CD4-positive, alpha-beta T cell treated with Interleukin-15 for 4 hours (primary cell): ENCODE data around the gene NRP1.
"Not testable (repeated sequence)": the region's sequence is repeated elsewhere in the genome, so short reads cannot be mapped to it uniquely, and the experiment has no call there.

Experiments used
- DNase-seq: peaks from one replicate; pipeline ENCODE4 v3.0.0-alpha.2; 2020; ENCODE audit warnings: low spot score

Gene NRP1

DNA sequence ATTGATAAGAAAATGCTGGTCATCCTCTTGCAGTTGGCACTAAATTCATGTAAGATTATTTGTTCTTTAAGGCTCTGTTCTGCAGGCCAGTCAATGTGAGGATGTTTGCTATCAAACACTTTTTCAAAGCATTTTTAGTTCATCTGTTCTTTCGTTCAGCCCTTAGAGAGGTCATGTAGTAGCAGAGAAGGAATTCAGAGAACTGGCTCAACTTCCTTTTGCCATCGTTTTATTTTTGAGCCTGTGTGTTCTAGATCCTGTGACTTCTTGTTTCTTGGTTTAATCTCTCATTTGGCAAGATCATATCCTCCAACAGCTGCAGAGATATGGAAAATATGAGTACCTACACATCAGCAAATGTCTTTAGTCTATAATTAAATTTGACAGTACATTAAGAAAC lies 184.3 kb downstream of the NRP1 start:
- DNase-seq, result no peak

DNA sequence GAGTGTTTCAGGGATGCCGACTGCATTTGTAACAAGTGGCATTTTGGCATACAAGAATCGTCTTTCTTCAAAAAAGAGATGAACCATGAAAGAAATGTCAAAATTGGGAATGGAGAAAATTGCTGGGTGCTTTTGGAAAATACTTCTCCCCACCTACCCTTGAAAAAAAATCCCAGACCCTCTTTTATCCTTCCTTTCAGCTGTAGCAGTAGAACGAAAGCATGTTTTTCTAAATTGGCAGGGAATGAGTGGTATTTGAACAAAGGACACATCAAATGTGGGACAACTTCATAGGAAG lies 187.5 kb downstream of the NRP1 start:
- DNase-seq, result no peak

DNA sequence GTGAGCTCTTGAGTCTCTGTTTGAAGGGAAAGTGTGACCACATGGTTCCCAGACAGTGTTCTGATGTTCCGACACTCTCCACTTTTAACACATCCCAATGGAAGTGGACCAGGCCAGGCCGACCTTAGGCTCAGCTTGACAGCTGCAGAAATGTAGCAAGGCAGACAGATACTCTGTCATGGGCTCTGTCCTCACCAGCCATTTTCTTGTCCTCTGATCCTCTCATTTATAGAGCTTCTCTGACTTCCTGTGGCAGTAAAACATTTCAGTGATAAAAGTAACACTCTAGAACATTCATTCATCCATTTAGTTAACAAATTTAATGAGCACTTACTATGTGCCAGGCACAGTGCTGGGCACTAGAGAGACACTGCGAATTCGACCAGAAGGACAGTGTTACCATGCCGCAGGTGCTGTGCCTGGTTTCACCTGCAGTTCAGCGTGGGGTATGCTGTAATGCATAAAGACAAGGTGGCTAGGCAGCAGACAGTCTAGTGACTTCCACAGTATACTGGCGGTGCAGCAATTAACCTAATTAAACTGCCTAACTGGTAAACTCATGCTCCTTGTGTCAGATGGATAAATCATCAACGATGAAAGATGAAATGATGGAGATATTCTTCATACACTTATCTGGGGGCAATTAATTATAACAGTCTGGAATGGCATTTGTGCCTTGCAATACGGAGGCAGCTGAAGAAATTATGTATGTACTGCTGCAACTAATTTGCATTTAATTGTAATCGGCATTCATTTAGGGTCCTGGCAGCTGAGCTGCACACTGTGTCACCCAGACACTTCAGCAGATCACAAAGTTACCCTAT lies 188.1 kb downstream of the NRP1 start:
- DNase-seq, result no peak

DNA sequence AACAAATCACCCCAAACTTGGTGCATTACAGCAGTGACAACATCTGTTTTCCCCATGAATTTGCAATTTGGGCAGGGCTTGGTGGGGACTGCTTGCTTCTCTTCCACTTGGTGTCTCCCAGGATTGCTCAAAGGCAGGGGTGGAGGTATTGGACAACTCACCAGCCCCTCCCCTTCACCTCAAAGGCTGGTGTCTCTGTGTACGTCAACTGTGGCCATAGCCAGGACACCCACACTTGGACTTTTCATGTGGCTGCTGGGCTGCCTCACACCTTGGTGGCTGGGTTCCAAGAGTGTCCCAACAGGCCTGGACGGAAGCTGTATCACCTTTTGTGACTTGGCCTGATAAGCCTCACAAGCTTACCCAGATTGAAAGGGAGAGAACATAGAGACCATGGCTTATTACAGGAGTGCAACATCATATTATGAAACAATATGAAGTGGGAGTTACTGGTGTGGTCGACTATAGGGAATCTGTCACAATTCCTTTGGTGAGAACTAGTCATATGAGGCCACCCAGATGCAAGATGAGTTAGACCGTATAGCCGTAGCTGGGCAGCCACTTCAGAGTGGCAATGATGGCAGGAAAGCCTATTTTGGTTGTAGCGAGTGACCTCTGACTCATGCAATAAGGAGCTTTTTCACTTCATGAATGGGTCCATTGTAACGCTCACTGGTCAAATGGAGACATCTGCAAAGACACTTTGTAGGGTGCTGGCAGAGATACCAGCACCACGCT lies 188.8 kb downstream of the NRP1 start:
- no peak for DNase-seq

DNA sequence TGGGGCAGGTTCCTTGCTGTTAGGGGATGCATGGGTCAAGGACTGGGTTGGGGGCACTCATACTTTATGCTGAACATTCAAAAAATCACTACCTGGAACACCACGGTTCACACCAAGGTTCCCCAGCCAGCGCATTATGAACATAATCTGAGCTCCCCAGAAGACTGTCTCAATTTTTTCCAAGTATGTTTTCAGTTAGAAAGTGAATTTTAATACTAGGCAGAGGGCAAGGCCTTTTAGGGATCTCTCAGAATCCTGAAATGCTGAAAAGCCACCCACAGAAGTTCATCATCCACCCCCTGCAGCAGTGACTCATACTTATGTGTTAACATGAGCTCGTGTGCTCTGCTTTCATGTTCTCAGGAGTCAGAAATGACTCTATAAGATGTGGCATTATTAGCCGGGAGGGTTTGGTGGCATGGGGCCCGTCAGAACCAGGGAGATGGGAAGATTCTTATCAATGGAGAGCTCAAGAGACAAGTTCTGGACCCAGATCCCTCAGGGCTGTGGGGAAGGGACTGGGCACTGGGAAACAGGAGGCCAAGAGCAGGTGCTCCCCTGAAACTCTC lies 191.2 kb downstream of the NRP1 start:
- DNase-seq, result peak; percentile 77

DNA sequence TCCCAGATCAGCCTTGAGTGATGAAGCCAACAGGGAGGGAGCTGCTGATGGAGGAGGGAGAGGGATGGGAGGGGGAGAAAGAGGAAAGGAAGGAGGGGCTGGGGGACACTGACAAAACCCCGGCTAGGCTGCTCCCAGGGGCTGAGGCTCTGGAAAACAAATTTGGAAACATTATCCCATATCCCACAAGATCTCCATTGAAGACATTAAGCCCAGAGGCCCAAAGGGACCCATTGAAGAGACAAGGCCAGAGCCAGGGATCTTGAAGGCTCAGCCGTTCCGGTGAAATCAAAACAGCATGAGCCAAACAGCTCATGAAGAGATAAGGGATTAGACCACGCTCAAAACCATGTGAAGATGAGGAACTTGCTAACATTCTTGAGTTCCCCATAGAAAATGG lies 192.2 kb downstream of the NRP1 start:
- DNase-seq, result no peak

DNA sequence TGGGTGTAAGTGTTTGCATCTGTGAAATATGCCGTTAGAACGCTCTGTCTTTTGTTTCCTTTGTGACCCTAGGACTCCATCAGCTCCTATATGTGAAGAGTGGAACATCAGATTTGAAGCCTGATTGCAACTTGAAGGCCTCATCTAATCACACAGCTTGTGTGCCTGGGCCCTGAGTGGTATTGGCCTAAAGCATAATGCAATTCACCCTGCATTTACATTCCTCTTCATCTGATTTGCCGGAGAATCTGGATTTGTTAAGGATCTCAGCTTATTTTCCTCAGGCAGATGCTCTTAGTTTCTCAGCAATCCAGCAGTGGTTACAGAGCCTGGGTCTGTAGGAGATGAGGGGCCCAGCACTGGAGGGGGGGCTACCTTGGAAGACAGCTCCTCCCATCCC lies 193.2 kb downstream of the NRP1 start:
- no peak for DNase-seq

DNA sequence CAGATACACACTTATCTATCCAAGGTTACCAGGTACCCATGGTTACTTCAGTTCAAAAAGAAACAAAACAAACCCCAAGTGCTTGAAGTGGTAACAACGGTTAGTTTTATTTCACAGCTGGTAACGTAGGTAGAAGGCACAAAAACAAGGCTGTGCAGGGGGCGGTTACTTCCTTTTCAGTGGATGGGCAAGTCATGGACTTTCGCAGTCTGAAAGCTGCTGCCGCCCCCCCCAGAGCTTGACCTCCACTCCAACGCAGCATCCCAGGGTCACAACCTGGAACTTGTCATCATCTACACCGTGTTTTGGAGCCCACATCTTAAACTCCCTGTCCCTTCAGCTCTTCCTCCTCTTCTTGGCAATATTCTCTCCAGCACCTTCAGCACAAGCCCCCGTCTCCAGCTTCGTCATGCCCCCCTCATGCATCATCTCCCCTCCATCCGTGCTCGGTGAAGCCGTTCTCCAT lies 195.3 kb downstream of the NRP1 start:
- peak; percentile 91 for DNase-seq

DNA sequence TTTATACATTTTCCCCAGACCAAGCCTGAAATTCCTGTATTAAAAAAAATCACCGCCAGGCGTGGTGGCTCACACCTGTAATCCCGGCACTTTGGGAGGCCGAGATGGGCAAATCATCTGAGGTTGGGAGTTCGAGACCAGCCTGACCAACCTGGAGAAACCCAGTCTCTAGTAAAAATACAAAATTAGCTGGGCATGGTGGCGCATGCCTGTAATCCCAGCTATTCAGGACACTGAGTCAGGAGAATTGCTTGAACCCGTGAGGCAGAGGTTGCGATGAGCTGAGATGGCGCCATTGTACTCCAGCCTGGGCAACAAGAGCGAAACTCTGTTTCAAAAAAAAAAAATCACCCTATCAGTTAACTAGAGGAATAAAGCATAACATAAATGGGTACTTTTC lies 195.8 kb downstream of the NRP1 start:
- not testable (repeated sequence) for DNase-seq

DNA sequence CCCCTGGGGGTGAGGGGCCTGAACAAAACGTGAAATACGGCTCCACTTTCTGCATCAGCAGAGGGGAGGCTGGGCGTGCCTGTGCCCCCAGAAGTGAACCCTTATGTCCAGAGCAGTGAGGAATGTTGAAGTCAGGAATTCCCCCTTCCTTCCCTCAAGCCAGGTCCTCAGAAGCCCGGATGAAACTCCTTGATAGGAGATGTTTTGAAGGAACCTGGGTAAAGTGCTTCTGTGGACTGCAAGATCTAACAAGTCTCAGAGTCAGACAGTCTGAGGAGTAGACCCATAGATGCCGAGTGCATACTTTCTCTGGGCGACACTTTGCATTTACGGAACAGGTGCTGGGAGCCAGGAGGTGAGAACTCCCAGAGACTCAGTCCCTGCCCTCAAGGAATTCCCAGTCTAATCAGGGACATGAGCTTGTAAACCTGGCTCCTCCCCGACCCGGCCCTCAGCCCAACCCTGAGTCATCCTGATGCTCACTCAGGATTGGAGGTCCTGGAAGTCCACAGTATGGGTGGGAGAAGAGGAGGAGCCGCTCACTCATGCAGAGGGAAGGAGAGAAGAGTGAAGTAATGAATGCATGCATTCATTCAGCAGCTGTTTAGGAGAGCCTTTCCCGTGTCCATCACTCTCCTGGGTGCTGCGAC lies 197.0 kb downstream of the NRP1 start:
- DNase-seq, result no peak

DNA sequence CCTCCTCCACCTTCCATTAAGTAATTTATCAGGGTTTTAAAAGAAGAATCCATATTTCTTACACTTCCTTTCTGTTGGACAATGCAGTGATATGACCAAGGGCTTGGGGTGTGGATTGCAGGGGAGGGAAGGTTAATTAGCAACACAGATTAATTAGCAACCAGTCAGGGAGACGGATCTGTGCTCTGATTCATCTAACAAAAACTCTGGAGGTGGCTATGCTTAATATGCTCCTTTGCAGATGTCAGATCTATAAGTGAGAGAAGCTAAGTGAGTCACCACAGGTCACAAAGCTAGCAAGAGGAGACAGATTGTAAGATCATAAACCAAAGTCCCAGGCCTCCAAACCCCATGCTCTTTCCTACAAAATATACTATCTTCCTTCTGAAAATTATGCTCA lies 197.7 kb downstream of the NRP1 start:
- peak; percentile 79 for DNase-seq

DNA sequence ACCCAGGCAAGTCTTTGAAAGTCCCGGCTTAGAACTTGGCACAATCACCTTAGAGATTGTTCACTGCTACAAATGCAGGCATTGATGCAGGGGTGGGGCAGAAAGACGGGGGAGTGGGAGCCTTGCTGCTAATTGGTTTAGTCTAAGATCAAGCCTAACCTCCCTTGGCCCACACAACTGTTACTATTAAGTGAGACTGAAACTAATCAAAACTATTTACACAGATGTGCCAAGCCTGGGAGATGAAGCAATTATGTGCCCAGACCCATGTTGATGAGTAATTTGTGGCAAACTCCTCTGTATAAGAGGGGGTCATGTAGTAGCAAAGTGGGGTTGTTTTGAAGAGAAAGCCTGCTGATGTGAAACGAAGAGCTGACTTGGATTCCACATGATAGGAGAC lies 198.2 kb downstream of the NRP1 start:
- peak; percentile 72 for DNase-seq

DNA sequence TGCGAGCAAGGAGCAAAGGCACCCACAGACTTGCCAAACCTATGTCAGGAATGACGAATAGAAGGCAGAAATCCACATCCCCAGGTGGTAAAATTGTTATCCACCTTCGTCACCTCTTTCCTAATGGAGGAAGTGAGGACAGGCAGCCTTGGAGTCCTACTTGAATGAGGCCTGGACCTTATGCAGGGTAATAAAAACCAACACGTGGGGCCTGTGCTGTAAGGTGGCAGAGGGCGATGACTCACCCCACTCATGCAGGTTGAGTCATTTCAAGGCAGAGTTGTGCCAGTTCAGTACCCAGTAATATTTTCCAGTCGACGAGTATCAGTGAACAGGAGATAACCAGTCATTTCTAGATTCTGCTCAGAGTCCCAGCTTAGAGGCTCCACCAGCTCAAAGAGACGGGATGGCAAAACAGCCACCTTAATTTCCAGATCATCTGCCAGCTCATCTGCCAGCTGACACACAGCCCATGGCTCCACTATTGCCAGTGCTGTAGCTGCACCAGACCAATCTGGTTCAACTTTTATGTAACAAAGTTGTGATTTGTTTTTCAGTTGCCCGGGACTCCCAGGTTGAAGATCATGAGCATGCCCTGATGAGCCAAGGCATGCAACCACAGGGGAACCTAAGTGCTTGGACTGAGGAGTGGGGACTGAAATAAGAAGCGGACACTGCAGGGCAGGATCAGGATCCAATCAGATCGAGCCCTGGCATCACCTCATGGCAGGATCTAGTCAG lies 200.3 kb downstream of the NRP1 start:
- peak; percentile 91 for DNase-seq

DNA sequence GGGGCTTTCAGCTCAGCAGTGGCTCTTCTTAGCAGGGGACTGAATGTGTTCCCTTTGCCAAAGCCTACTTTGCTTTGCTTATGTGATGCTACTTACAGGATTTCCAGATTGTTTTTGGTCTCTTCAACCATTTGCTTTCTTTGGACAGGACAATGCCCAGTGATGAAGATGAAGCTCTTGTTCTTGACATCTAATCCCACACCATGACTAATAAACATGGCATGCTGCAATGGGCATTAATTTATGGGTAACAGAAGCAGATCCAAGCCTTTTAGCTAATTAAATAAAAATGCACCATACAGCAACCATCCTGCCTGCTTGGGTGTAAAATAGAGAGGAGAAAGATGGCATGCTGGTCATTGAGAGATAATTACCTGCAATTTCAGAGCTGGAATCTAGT lies 200.9 kb downstream of the NRP1 start:
- DNase-seq, result no peak

DNA sequence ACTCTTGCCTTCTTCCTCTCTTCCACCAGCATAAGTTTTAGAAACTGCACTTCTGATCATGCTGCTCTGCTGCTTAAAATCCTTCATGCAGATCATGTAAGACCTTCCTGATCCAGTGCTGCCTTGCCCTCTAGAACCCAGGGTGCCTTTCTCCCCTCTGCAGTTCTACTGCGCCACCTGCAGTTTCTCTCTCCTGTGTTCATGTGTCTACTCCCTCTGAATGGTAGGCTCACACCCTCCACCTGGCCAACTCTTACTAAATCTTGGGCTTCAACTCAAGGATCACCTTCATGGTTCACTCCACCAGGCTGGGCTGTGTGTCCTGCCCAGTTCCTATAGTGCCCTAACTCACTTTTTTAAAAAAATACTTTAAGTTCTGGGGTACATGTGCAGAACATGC lies 201.8 kb downstream of the NRP1 start:
- DNase-seq, result peak; percentile 83

DNA sequence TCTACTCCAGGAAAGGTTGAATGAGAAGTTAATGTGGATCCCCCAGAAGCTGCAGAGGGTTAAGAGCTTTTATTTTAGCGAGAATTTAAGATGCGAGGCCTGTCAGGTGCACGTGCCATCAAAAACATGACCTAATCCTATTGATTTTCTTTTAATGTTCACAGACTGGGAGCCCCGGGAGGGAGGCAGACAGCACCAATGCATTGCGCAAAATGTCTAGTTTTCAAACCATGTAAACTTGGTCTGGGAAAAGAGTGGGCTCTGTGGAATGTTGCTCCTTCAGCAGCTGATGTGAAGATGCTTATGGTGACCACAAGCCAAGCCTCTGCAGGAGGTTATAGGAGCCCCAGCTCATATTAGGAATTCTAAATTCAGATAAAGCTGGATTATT lies 204.5 kb downstream of the NRP1 start:
- DNase-seq, result no peak

DNA sequence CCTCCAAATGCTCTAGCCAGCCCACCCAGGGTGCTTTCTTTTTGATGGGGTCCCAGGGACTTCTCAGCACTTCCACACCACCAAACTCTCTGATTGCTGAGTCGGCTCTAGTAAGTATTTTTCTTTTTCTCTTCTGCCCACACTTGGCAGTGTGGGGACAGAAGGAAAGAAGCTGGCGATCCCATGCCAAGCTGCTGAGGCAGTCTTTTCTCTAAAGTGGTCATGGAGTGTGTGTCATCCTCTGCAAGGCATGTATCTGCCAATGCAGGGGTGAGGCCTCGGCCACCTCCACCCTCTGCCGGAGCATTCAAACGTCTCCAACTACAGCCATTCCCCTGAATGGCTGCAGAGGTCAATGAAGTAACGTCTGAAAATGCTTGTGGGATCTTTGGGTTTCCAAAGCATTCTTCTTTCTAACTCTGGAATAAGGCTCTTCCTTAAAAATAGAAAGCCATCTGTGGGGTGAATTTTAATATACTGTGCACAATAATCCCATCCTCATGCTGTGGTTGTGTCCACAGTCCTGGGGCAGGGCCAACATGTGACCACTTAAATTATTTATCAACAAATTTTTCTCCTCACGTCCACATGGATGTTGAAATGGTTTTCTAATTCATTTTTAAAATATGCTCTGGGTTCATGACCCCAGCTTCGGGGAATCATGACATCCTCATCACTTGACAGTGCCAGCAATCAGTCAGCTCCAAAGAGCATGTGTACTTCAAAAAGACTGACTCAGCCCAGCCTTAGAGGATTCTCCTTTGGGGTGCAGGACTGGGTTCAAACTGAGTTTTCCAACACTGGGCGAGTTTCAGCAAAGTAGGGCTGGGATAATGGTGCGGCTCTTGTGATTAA lies 205.1 kb downstream of the NRP1 start:
- no peak for DNase-seq

DNA sequence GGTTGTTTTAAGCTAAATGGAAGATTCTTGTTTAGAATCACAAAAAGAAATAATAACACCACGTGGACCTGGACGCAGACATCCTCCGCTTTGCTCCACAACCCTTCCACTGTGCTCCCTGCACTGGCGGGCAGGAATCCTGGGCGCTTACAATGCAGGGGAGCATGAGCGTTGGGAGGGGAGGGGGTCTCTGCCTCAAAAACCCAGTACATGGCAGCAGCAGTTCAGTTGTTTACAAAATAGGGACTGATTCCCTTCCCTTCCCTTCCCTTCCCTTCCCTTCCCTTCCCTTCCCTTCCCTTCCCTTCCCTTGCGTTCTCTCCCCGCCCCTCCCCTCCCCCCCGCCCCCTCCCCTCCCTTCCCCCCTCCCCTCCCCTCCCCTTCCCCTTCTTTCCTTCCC lies 206.8 kb downstream of the NRP1 start:
- no peak for DNase-seq
